Stimulated activated naive CD4-positive, alpha-beta T cell treated with Interleukin-2 at 50 U/mL for 16 hours (primary cell): ENCODE data around the gene RHEB.

ENCODE experiments used
- DNase-seq: peaks from one replicate; lab custom pipeline; 2025; lab: John Stamatoyannopoulos, UW

RHEB gene

GRCh38 chr7:151448261-151449252 is 71.1 kb downstream of the RHEB start:
- DNase-seq: peak; percentile 69

DNA sequence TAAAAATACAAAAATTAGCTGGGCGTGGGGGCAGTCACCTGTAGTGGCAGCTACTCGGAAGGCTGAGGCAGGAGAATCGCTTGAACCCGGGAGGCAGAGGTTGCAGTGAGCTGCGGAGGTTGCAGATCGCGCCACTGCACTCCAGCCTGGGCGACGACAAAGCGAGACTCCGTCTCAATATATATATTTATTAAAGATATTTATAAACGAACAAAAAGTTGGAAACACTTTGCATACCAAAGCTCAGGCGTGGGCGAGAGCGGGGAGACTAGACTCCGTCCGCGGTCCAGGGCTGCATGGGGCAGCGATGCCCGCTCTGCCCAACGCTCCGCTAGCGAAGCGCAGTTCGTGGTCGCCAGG is 71.8 kb downstream of the RHEB start:
- no peak for DNase-seq

- no peak for DNase-seq
Measured at GRCh38 chr7:151447312-151447711, 72.4 kb downstream of the RHEB start.

- DNase-seq: no peak
Measured at GRCh38 chr7:151446412-151446811, 73.3 kb downstream of the RHEB start.

GRCh38 chr7:151444632-151445031 is 75.1 kb downstream of the RHEB start:
- no peak for DNase-seq

DNA sequence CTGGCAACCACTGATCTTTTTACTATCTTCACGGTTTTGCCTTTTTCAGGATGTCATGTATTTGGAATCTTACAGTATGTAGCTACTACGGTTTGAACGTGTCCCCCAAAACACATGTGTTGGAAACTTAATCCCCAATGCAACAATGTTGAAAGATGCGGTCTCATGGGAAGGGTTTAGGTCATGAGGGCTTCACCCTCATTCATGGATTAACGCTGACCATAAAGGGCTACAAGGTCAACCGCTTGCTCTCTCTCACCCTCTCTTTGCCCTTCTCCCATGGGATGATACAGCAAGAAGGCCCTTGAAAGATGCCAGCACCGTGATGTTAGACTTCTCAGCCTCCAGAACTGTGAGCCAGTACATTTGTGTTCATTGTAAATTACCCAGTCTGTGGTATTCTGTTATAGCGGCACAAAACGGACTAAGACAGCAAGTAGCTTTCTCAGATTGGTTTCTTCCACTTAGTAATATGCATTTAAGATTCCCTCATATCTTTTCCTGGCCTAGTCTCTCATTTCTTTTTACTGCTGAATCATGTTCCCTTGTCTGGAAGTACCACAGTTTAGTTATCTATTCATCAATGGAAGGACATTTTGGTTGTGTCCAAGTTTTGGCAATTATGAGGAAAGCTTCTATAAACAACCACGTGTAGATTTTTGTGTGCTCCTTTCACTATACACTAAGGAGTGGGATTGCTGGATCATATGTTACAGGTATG is 76.8 kb downstream of the RHEB start:
- no peak for DNase-seq

- no peak for DNase-seq
Measured at GRCh38 chr7:151440799-151441445, 78.8 kb downstream of the RHEB start.

- peak; percentile 19 for DNase-seq
Measured at GRCh38 chr7:151439855-151440798, 79.6 kb downstream of the RHEB start, which contains the start of gene CRYGN. Gene CRYGN (minus strand): TSS chr7:151440141. CDS start chr7:151439917, 224 bp downstream.

GRCh38 chr7:151438864-151439601 is 80.7 kb downstream of the RHEB start:
- no peak for DNase-seq

GRCh38 chr7:151437866-151438516 is 81.7 kb downstream of the RHEB start:
- DNase-seq: no peak

DNA sequence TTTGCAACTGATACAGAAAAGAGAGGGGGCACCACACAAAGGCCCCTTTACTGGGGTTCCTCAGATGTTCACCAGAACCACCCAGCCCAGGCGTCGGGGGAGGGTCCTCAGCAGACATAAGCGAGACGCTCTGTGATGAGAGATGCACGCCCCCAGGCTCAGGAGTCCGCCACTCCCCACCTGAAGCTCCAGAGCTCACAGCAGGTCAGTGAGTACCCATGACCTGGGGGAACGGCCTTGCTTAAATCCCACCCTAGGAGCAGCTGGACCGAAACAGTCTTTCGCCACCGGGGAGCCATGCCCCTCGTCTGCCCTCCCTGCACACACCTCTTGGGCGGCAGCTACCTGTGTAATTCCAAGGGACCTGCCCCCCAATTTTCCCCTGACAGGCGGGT is 82.5 kb downstream of the RHEB start:
- no peak for DNase-seq

DNA sequence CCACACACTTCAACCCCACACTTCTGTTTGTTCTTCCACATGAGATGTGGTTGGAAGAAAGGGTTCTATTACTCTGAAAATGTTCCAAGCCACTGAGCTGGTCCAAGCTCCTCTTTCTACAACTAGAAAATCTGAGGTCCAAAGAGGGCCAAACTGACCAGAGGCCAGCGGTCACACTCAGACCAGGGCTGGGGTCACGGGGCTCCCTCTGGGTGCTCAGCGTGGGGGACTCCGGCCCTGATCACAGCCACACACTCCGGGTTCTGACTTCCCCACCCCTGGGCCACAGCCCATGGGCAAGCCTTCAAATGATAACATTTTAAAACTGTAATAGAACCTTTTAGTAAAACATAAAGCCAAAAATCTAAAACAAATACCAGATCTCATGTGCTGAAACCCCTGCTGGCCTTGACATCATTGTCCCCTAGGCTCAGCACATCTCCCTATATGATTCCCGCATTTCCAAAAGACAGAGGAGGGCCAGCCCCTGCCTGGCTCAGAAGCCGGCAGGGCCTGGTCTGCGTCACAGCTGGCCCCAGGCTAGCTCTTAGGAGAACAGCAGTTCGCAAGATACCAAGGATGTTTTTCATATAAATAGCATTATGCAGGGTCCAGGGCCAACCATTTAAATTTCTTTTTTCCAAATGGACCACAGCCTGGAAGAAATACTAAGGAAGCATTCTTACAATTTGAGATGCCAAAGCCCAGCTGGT is 83.1 kb downstream of the RHEB start:
- DNase-seq: no peak

DNA sequence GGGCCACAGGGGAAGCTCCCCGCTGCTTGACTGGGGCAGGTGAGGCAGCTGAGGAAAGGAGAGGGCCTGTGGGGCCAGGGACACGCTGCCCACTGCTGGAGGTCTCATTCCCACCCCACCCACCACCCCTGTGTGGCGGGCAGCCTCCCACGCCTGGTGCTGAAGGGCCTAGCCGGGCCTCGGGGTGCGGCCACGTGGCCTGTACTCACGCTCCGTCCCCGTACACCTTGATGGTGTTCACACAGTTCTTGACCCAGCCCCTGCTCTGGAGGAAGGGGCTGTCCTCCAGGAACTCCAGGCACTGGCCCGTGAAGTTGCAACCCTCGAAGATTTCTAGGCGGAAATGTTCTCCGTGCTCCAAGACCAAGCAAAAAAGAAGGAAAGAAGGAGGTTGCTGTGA is 83.7 kb downstream of the RHEB start:
- no peak for DNase-seq

- no peak for DNase-seq
Measured at GRCh38 chr7:151435103-151435916, 84.4 kb downstream of the RHEB start.

GRCh38 chr7:151434549-151434948 is 85.1 kb downstream of the RHEB start:
- no peak for DNase-seq

DNA sequence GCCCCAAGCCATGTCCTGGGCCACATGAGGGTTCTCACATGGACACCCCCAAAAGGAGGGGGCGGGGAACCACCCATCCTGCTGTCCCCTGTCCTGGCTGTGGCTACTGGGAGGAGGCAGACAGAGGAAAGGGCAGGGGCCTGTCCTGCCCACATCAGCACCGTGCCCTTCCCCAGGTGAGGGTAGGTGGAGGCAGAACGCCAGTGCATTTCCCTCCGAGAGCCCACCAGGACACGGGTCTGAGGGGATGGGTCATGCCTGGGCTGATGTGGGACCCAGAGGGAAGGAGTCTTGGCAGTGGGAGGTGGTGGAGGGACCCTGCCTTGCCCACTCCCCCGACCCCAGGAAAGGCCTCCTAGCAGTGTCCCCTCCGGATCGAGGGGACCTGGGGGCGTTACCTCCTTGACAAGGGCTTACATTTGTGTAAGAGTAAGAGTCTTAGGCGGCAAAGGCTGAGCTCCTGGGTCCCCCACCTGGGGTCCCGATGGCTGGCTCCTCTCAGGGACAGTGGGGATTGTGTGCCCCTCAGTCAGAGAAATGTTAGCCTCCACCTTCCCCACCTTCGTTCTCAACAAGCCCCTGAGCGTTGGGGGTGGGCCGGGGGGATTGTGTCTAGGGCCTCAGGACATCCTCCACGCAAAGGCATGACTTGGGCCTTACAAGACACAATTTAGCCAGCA is 85.8 kb downstream of the RHEB start:
- no peak for DNase-seq

DNA sequence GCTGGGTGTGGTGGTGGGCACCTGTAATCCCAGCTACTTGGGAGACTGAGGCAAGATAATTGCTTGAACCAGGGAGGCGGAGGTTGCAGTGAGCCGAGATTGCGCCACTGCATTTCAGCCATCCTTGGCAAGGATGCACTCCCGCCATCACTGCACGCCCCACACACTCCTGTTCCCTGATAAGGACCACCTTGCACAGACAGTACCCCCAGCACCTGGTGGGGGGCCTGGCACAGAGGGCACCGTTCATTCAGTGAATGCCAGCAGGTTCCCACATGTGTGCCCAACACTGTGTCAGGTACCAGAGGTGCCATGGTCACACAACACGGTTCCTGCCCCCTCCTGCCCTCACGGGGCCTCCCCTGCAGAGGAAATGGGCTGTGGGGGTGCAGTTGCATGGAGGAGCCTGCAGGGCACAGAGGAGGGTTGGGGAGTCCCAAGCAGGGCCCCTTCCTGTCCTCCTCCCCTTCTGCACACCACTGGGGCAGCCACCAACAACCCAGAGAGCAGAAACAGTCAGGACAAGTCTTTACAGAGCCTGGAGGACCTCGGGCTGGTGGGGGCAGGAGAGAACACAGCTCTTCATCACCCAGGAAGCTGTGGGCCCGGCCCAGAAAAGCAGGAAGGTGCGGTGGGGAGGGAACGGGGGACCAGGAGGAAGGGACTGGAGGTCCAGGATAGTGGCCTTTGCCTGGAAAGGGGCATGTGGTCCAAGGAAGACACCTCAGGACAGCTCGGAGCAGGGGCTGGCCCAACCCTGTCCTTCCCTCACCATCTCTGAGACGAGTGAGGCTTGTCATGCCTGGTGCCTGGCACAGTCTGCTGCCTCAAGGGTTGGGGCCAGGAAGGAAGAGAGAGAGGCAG is 86.8 kb downstream of the RHEB start:
- DNase-seq: peak; percentile 41
